D341Med (cell line): ENCODE measurements around the gene GALNTL6.
"Not testable (repeated sequence)": the region's sequence is repeated elsewhere in the genome, so short reads cannot be mapped to it uniquely, and the experiment has no call there.

ENCODE experiments used
- DNase-seq: peaks from one replicate; pipeline ENCODE4 v3.0.0; 2012; ENCODE audit warnings: low spot score

The GALNTL6 gene

GRCh38 chr4:172666711-172667368, 853.6 kb downstream of the GALNTL6 start:
- DNase-seq, result no peak

- DNase-seq, result no peak
Observed at GRCh38 chr4:172674811-172675210, 861.6 kb downstream of the GALNTL6 start.

- no peak for DNase-seq
Observed at GRCh38 chr4:172675232-172675631, 862.0 kb downstream of the GALNTL6 start.

GRCh38 chr4:172680691-172681090, 867.5 kb downstream of the GALNTL6 start:
- DNase-seq, result no peak

- DNase-seq, result no peak
Observed at GRCh38 chr4:172683021-172683420, 869.8 kb downstream of the GALNTL6 start.

GRCh38 chr4:172686021-172686420, 872.8 kb downstream of the GALNTL6 start:
- DNase-seq, result peak; percentile 74

- DNase-seq, result no peak
Observed at GRCh38 chr4:172688534-172688933, 875.3 kb downstream of the GALNTL6 start.

GRCh38 chr4:172691552-172691951, 878.3 kb downstream of the GALNTL6 start:
- no peak for DNase-seq

- no peak for DNase-seq
Observed at GRCh38 chr4:172692701-172693100, 879.5 kb downstream of the GALNTL6 start.

- no peak for DNase-seq
Observed at GRCh38 chr4:172698256-172698655, 885.1 kb downstream of the GALNTL6 start.

- no peak for DNase-seq
Observed at GRCh38 chr4:172705565-172705964, 892.4 kb downstream of the GALNTL6 start.

- no peak for DNase-seq
Observed at GRCh38 chr4:172706000-172706399, 892.8 kb downstream of the GALNTL6 start.

GRCh38 chr4:172707622-172708021, 894.4 kb downstream of the GALNTL6 start:
- no peak for DNase-seq

GRCh38 chr4:172708184-172708583, 895.0 kb downstream of the GALNTL6 start:
- no peak for DNase-seq

GRCh38 chr4:172709376-172709775, 896.2 kb downstream of the GALNTL6 start:
- no peak for DNase-seq

- DNase-seq, result no peak
Observed at GRCh38 chr4:172716291-172716690, 903.1 kb downstream of the GALNTL6 start.

GRCh38 chr4:172721659-172722058, 908.5 kb downstream of the GALNTL6 start:
- DNase-seq, result no peak

- DNase-seq, result no peak
Observed at GRCh38 chr4:172725581-172725980, 912.4 kb downstream of the GALNTL6 start.

- DNase-seq, result no peak
Observed at GRCh38 chr4:172726001-172726423, 912.8 kb downstream of the GALNTL6 start.

GRCh38 chr4:172727631-172728030, 914.4 kb downstream of the GALNTL6 start:
- no peak for DNase-seq

- not testable (repeated sequence) for DNase-seq
Observed at GRCh38 chr4:172733645-172734044, 920.4 kb downstream of the GALNTL6 start.

GRCh38 chr4:172734555-172734954, 921.4 kb downstream of the GALNTL6 start:
- DNase-seq, result no peak

GRCh38 chr4:172736046-172736445, 922.8 kb downstream of the GALNTL6 start:
- no peak for DNase-seq

GRCh38 chr4:172740434-172740833, 927.2 kb downstream of the GALNTL6 start:
- no peak for DNase-seq
